ENCODE data around the gene TEX50.
"Not testable (repeated sequence)": the region's sequence is repeated elsewhere in the genome, so short reads cannot be mapped to it uniquely, and the experiment has no call there.

TEX50 gene

DNA sequence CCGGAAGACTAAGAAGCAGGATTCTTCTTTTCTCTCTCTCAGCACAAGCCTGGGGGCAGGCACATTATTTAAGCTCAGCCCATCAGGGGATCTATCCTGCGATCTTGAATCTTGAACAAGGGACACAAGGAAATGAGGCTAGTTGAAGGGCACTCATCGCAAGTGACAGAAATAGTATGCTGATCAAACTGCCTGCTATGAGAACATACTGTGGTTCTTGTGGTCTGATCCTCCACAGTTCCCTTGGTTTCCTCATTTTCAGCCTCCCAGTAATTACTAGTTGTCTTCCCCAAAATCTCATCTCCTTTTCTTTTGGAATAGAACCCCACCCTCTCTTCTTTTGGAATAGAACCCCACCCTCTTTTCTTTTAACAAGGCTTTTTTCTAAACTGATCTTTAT, 28.0 kb downstream of the TEX50 start:
- no peak for DNase-seq

DNA sequence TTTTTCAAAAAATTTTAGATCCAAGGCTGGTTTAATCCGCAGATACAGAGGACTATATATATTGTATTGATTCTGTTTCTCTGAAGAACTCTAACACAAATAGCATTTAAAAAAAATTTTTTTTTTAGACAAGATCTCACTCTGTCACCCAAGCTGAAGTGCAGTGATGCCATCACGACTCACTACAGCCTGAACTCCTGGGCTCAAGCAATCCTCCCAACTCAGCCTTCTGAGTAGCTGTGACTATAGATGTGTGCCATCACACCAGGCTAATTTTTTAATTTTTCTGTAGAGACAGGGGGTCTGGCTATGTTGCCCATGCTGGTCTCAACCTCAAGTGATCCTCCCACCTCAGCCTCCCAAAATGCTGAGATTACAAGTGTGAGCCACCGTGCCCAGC, 31.5 kb downstream of the TEX50 start:
- DNase-seq = no peak

DNA sequence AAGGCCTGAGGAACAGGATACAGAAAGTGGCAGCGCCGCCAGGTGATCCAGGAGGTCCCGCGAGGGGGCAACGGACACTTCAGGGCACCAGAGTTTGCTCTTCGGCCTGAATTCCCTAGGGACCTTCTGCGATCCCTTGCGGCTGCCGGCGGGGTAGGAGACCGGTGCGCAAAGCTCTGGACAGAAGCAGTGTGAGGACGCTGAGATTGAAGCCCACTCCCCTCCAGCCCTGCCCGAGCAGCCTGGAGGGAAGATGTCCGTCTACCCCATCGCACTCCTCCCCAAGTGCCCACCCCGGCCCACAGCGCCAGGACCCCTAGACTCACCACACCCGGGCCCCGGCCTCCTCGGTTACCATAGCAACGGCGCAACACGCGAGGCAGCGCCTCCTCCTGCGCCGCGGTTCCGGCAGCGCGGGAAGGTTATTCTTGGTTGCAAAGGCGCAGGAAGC, 34.4 kb downstream of the TEX50 start, which contains the start of gene ANKRD45:
TSS of gene ANKRD45 (minus strand) at position 361 of the 451 bp plus-strand sequence. CDS start 10,433 bp downstream, outside the sequence.
- peak; percentile 23 for DNase-seq

- DNase-seq = not testable (repeated sequence)
Measured at GRCh38 chr1:173674496-173674895, 39.4 kb downstream of the TEX50 start.

DNA sequence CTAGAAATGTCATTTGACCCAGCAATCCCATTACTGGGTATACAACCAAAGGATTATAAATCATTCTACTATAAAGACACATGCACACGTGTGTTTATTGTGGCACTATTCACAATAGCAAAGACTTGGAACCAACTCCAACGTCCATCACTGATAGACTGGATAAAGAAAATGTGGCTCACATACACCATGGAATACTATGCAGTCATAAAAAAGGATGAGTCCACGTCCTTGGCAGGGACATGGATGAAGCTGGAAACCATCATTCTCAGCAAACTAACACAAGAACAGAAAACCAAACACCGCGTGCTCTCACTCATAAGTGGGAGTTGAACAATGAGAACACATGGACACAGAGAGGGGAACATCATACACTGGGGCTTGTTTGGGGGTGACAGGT, 45.0 kb downstream of the TEX50 start:
- not testable (repeated sequence) for DNase-seq

GRCh38 chr1:173682184-173682583, 47.0 kb downstream of the TEX50 start:
- no peak for DNase-seq

DNA sequence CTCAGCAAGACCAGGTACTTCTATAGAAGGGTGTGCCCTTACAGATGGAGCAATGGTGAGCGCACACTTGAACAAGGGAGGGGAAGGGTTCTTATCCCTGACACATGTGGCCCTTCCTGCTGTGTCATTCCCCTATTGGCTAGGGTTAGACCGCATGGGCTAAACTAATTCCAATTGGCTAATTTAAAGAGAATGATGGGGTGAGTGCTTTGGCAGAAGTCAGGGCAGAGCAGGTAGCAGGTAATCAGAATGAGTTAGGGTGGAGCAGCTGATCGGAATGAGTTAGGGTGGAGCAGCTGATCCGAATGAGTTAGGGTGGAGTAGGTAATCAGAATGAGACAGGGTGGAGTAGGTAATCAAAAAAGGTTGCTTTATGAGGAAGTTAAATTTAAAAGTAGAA, 48.7 kb downstream of the TEX50 start:
- not testable (repeated sequence) for DNase-seq

DNA sequence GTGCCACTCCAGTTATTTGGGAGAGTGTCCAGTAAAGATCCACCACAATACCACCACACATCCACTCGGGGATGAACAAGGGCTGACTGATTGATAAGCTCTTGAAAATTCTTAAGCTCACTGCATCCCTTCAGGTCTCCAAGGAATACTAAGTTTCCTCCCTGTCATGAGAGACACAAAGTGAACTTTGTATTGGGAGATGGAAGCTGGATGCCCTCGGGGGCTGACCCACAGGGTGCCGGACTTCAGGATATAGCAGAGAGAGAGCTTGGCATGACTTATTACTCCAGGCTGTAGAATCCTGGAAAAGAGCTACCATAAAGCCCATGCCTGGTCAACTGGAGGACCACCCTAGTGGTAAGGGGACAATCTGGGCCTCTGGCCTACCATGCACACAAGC, 50.0 kb downstream of the TEX50 start:
- not testable (repeated sequence) for DNase-seq
